ENCODE data around the gene EDIL3.
A peak's percentile ranks its signal among the peaks of the same experiment; 100 is the strongest.

The EDIL3 gene

DNA sequence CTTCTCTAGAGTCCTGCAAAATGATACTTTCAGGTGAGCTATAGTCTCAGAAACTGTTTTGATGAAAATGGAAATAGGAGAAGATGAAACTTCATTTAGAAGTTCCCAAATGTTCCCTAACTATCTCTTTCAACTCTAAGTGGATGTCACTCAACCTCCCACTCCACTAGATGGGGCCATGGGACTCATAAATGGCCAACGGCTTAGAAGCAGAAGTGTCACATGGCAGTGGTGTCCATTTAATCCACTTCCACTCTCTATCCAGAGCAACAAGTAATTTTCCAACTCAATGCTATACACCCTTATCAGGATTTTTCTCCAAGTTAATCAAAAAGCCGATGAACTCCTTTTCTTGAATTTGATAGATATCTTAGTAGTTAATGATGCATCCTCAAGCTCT lies 295.7 kb downstream of the EDIL3 start:
- Histone ChIP-seq H4K8ac (ENCODE audit: low read depth, low read length) (no peak overlapping the region), H2BK15ac (ENCODE audit: low read length) (no peak overlapping the region), H2BK5ac (ENCODE audit: low read length) (no peak overlapping the region), H3K9me3 (replicated peaks in 1 of 2; ENCODE audit: control insufficient read depth in 2 of 2, insufficient read depth in 1 of 2, low read depth in 1 of 2, low read length in 2 of 2) (no peaks in the 10 kb centered on the region), H3K4me1 (ENCODE audit: control insufficient read depth in 2 of 2, insufficient read depth in 1 of 2, low read depth in 1 of 2, low read length in 2 of 2) (peaks cover 1 to 4% of the 10 kb centered on the region in 2 donors), H3K79me1 (ENCODE audit: low read depth, low read length) (no peaks in the 10 kb centered on the region), H3K18ac (ENCODE audit: low read length) (no peak overlapping the region), H3K27ac (replicated peaks; ENCODE audit: low read length) (no peak overlapping the region), H2BK120ac (ENCODE audit: low read depth, low read length) (no peak overlapping the region), H3K27me3 (ENCODE audit: control insufficient read depth in 3 of 3, insufficient read depth in 3 of 3, low read depth in 1 of 3, low read length in 3 of 3) (no peaks in the 10 kb centered on the region), H3K4me3 (ENCODE audit: low read length in 2 of 2) (no peak overlapping the region), H3K4ac (ENCODE audit: low read length) (no peak overlapping the region), H3K4me2 (ENCODE audit: insufficient read depth, low read length, poor library complexity, severe bottlenecking) (no peak overlapping the region), H4K91ac (ENCODE audit: low read depth, low read length, poor library complexity) (no peak overlapping the region), H3K36me3 (replicated peaks in 1 of 2; ENCODE audit: control insufficient read depth in 2 of 2, insufficient read depth in 2 of 2, low read length in 2 of 2) (no peaks in the 10 kb centered on the region), H2AK5ac (ENCODE audit: low read depth, low read length) (no peak overlapping the region), H3K14ac (ENCODE audit: low read length) (no peak overlapping the region), H3K9ac (ENCODE audit: low read depth, low read length, poor library complexity) (no peak overlapping the region), H3K23ac (ENCODE audit: low read depth, low read length, poor library complexity) (no peak overlapping the region), H2BK12ac (ENCODE audit: low read length) (no peak overlapping the region), H2AFZ (ENCODE audit: low read length) (no peak overlapping the region)
- no CpG with 5 or more reads among the region's 2 CpGs for WGBS, 2 donors (ENCODE audit: extremely low coverage in 2 of 2, insufficient read length in 2 of 2, insufficient replicate concordance in 1 of 2)
- no peak for DNase-seq (ENCODE audit: low spot score)

DNA sequence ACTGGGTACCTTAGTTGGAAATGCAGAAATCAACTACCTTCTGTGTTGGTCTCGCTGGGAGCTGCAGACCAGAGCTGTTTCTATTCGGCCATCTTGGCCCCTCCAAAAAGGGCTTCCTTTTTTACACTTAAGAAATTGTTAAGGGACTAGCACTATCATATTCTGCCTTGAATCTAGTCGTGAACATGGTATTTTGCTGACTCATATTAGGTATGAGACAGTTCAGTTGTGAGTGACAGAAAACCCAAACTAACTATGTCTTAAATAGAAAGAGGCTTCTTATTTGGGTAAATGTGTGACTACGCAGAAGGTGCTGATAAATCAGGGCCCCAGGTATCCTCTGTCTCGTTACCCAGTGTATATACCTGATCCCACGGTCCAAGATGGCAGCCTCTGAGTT lies 298.2 kb downstream of the EDIL3 start:
- H3K36me3 ChIP-seq (replicated peaks in 1 of 2; ENCODE audit: control insufficient read depth in 2 of 2, insufficient read depth in 2 of 2, low read length in 2 of 2), result no peaks in the 10 kb centered on the region
- no peak overlapping the region for H3K14ac ChIP-seq (ENCODE audit: low read length)
- H4K91ac ChIP-seq (ENCODE audit: low read depth, low read length, poor library complexity), result no peak overlapping the region
- no peak overlapping the region for H2BK12ac ChIP-seq (ENCODE audit: low read length)
- no peak overlapping the region for H3K4me2 ChIP-seq (ENCODE audit: insufficient read depth, low read length, poor library complexity, severe bottlenecking)
- no peak overlapping the region for H2AFZ ChIP-seq (ENCODE audit: low read length)
- no peak overlapping the region for H2BK5ac ChIP-seq (ENCODE audit: low read length)
- H4K8ac ChIP-seq (ENCODE audit: low read depth, low read length), result no peak overlapping the region
- H2BK15ac ChIP-seq (ENCODE audit: low read length), result no peak overlapping the region
- no CpG with 5 or more reads among the region's 6 CpGs for WGBS, 2 donors (ENCODE audit: extremely low coverage in 2 of 2, insufficient read length in 2 of 2, insufficient replicate concordance in 1 of 2)
- H2BK120ac ChIP-seq (ENCODE audit: low read depth, low read length), result no peak overlapping the region
- no peak overlapping the region for H2AK5ac ChIP-seq (ENCODE audit: low read depth, low read length)
- no peak for DNase-seq (ENCODE audit: low spot score)
- no peak overlapping the region for H3K4ac ChIP-seq (ENCODE audit: low read length)
- H3K9ac ChIP-seq (ENCODE audit: low read depth, low read length, poor library complexity), result no peak overlapping the region
- no peaks in the 10 kb centered on the region for H3K27me3 ChIP-seq (ENCODE audit: control insufficient read depth in 3 of 3, insufficient read depth in 3 of 3, low read depth in 1 of 3, low read length in 3 of 3)
- peaks cover under 1 to 1% of the 10 kb centered on the region in 2 donors for H3K4me1 ChIP-seq (ENCODE audit: control insufficient read depth in 2 of 2, insufficient read depth in 1 of 2, low read depth in 1 of 2, low read length in 2 of 2)
- H3K9me3 ChIP-seq (replicated peaks in 1 of 2; ENCODE audit: control insufficient read depth in 2 of 2, insufficient read depth in 1 of 2, low read depth in 1 of 2, low read length in 2 of 2), result no peaks in the 10 kb centered on the region
- H3K23ac ChIP-seq (ENCODE audit: low read depth, low read length, poor library complexity), result no peak overlapping the region
- H3K18ac ChIP-seq (ENCODE audit: low read length), result no peak overlapping the region
- no peaks in the 10 kb centered on the region for H3K79me1 ChIP-seq (ENCODE audit: low read depth, low read length)
- no peak overlapping the region for H3K27ac ChIP-seq (replicated peaks; ENCODE audit: low read length)
- no peak overlapping the region for H3K4me3 ChIP-seq (ENCODE audit: low read length in 2 of 2)

DNA sequence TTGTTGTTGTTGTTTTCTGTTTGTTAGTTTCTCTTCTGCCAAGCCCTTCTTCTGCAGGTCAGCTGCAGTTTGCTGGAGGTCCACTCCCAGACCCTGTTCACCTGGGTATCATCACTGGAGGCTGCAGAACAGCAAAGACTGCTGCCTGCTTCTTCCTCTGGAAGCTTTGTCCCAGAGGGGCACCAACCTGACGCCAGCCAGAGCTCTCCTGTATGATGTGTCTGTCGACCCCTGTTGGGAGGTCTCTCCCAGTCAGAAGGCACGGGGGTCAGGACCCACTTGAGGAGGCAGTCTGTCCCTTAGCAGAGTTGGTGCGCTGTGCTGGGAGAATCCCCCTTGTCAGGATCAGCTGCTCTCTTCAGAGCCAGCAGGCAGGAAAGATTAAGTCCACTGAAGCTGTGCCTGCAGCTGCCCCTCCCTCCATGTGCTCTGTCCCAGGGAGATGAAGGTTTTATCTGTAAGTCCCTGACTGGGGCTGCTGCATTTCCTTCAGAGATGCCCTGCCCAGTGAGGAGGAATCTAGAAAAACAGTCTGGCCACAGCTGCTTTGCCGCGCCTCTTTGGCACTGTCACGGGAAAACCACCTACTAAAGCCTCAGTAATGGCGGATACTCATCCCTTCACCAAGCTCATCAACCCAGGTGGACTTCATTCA lies 299.2 kb downstream of the EDIL3 start:
- Histone ChIP-seq H2BK120ac (ENCODE audit: low read depth, low read length) (no peak overlapping the region), H4K91ac (ENCODE audit: low read depth, low read length, poor library complexity) (no peak overlapping the region), H3K4me1 (ENCODE audit: control insufficient read depth in 2 of 2, insufficient read depth in 1 of 2, low read depth in 1 of 2, low read length in 2 of 2) (peaks cover 0 to 1% of the 10 kb centered on the region in 2 donors), H3K9me3 (replicated peaks in 1 of 2; ENCODE audit: control insufficient read depth in 2 of 2, insufficient read depth in 1 of 2, low read depth in 1 of 2, low read length in 2 of 2) (no peaks in the 10 kb centered on the region), H3K9ac (ENCODE audit: low read depth, low read length, poor library complexity) (no peak overlapping the region), H3K4ac (ENCODE audit: low read length) (no peak overlapping the region), H2BK15ac (ENCODE audit: low read length) (no peak overlapping the region), H3K36me3 (replicated peaks in 1 of 2; ENCODE audit: control insufficient read depth in 2 of 2, insufficient read depth in 2 of 2, low read length in 2 of 2) (no peaks in the 10 kb centered on the region), H3K27ac (replicated peaks; ENCODE audit: low read length) (no peak overlapping the region), H3K4me2 (ENCODE audit: insufficient read depth, low read length, poor library complexity, severe bottlenecking) (no peak overlapping the region), H3K14ac (ENCODE audit: low read length) (no peak overlapping the region), H2AFZ (ENCODE audit: low read length) (no peak overlapping the region), H2BK12ac (ENCODE audit: low read length) (no peak overlapping the region), H2AK5ac (ENCODE audit: low read depth, low read length) (no peak overlapping the region), H3K27me3 (ENCODE audit: control insufficient read depth in 3 of 3, insufficient read depth in 3 of 3, low read depth in 1 of 3, low read length in 3 of 3) (no peaks in the 10 kb centered on the region), H3K23ac (ENCODE audit: low read depth, low read length, poor library complexity) (no peak overlapping the region), H3K4me3 (ENCODE audit: low read length in 2 of 2) (peak overlapping the region in 1 of 2 donors; percentile 50), H3K18ac (ENCODE audit: low read length) (peak overlapping the region; percentile 33), H3K79me1 (ENCODE audit: low read depth, low read length) (no peaks in the 10 kb centered on the region), H2BK5ac (ENCODE audit: low read length) (peak overlapping the region; percentile 19), H4K8ac (ENCODE audit: low read depth, low read length) (no peak overlapping the region)
- WGBS, 2 donors (ENCODE audit: extremely low coverage in 2 of 2, insufficient read length in 2 of 2, insufficient replicate concordance in 1 of 2), result no CpG with 5 or more reads among the region's 8 CpGs
- no peak for DNase-seq (ENCODE audit: low spot score)

DNA sequence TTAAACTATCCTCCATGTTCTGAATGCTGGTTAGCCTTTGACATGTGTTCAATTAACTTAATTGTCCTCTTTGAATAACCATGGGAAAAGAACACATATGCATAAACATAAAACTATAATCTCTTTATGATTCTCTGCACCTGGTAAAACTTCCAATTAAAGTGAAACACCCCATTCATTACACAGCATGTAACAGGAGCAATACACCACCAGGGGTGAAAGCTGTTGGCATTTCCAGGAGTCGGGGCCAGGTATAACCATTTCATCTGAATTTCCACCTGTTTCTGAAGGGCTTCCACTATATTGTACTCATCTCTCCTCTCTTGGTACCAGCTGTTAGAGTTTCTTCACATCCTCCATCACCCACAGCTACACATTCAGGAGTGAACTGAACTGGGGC lies 303.8 kb downstream of the EDIL3 start:
- Histone ChIP-seq H4K91ac (ENCODE audit: low read depth, low read length, poor library complexity) (no peak overlapping the region), H3K9ac (ENCODE audit: low read depth, low read length, poor library complexity) (no peak overlapping the region), H2AK5ac (ENCODE audit: low read depth, low read length) (no peak overlapping the region), H4K8ac (ENCODE audit: low read depth, low read length) (no peak overlapping the region), H3K23ac (ENCODE audit: low read depth, low read length, poor library complexity) (no peak overlapping the region), H3K79me1 (ENCODE audit: low read depth, low read length) (no peaks in the 10 kb centered on the region), H3K4me2 (ENCODE audit: insufficient read depth, low read length, poor library complexity, severe bottlenecking) (no peak overlapping the region), H2BK5ac (ENCODE audit: low read length) (no peak overlapping the region), H3K27me3 (ENCODE audit: control insufficient read depth in 3 of 3, insufficient read depth in 3 of 3, low read depth in 1 of 3, low read length in 3 of 3) (no peaks in the 10 kb centered on the region), H3K36me3 (replicated peaks in 1 of 2; ENCODE audit: control insufficient read depth in 2 of 2, insufficient read depth in 2 of 2, low read length in 2 of 2) (no peaks in the 10 kb centered on the region), H3K4me1 (ENCODE audit: control insufficient read depth in 2 of 2, insufficient read depth in 1 of 2, low read depth in 1 of 2, low read length in 2 of 2) (peaks cover 0 to 1% of the 10 kb centered on the region in 2 donors), H3K14ac (ENCODE audit: low read length) (no peak overlapping the region), H3K4me3 (ENCODE audit: low read length in 2 of 2) (no peak overlapping the region), H2BK120ac (ENCODE audit: low read depth, low read length) (no peak overlapping the region), H3K27ac (replicated peaks; ENCODE audit: low read length) (no peak overlapping the region), H2BK12ac (ENCODE audit: low read length) (no peak overlapping the region), H2AFZ (ENCODE audit: low read length) (no peak overlapping the region), H3K18ac (ENCODE audit: low read length) (no peak overlapping the region), H3K9me3 (replicated peaks in 1 of 2; ENCODE audit: control insufficient read depth in 2 of 2, insufficient read depth in 1 of 2, low read depth in 1 of 2, low read length in 2 of 2) (no peaks in the 10 kb centered on the region), H3K4ac (ENCODE audit: low read length) (no peak overlapping the region), H2BK15ac (ENCODE audit: low read length) (no peak overlapping the region)
- no CpG with 5 or more reads among the region's 1 CpG for WGBS, 2 donors (ENCODE audit: extremely low coverage in 2 of 2, insufficient read length in 2 of 2, insufficient replicate concordance in 1 of 2)
- no peak for DNase-seq (ENCODE audit: low spot score)

Data from neuronal stem cell (in vitro differentiated cells).